GM10847 (cell line): ENCODE results near the gene C1orf159.

Source experiments
- POLR2A ChIP-seq: IDR thresholded peaks from 2 replicates; pipeline ENCODE4 v1.6.1; 2011; ENCODE audit not compliant: insufficient read length; ENCODE audit errors: extremely low read depth

The C1orf159 gene

DNA sequence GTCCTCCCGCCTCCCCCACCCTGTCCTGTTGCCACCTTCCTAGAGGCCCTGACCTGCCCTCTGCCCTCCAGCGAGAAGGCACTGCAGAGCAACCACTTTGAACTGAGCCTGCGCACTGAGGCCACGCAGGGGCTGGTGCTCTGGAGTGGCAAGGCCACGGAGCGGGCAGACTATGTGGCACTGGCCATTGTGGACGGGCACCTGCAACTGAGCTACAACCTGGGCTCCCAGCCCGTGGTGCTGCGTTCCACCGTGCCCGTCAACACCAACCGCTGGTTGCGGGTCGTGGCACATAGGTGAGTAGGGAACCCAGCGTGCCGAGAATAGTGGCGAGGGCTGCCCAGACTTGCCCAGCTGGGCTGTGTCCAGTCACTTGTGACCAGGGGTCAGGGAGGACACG, 62.2 kb downstream of the C1orf159 start:
- no peak for TF ChIP-seq POLR2A

DNA sequence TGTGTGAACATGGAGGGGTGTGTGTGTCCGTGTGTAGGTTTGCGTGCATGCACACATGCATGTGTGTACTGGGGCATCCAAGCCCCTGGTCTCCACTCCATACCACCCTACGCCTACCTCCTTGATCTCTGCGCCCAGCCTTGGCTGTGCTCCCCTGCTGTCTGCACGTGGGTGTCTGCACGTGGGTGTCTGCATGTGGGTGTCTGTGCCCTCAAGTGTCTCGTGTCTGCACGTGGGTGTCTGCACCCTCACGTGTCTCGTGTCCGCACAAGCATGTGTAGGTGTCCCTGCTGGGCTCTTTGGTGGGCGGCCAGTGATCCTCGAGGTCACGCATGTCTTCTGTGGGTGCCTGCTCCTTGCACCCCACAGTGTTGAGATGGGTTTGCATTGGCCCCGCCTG, 62.9 kb downstream of the C1orf159 start:
- no peak for TF ChIP-seq POLR2A

DNA sequence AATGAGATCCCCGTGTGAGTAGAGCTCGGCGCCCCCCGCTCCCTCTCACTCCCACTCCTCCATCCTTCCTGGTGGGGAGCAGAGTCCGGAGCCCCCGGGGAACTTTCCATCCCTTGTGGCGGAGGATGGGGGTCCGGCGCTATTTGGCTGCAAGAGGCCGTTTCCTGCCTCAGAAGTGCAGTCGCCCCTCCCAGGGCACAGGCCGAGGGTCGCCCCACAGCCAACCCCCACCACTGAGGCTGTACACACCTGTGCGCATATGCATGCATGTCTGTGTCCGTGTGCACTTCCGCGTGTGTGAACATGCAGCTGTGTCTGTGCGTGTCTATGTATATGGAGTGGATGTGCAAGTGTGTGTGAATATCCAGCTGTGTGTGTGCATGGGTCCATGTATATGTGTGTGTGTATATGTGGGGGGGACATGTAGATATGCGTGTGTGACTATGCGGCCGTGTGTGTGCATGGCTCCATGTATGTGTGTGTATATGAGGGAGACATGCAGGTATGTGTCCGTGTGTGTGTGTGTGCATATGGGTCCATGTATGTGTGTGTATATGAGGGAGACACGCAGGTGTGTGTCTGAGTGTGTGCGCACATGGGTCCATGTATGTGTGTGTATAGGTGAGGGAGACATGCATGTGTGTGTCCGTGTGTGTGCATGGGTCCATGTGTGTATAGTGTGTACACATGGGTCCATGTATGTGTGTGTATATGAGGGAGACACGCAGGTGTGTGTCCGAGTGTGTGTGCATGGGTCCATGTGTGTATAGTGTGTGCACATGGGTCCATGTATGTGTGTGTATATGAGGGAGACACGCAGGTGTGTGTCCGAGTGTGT, 63.7 kb downstream of the C1orf159 start:
- no peak for TF ChIP-seq POLR2A

DNA sequence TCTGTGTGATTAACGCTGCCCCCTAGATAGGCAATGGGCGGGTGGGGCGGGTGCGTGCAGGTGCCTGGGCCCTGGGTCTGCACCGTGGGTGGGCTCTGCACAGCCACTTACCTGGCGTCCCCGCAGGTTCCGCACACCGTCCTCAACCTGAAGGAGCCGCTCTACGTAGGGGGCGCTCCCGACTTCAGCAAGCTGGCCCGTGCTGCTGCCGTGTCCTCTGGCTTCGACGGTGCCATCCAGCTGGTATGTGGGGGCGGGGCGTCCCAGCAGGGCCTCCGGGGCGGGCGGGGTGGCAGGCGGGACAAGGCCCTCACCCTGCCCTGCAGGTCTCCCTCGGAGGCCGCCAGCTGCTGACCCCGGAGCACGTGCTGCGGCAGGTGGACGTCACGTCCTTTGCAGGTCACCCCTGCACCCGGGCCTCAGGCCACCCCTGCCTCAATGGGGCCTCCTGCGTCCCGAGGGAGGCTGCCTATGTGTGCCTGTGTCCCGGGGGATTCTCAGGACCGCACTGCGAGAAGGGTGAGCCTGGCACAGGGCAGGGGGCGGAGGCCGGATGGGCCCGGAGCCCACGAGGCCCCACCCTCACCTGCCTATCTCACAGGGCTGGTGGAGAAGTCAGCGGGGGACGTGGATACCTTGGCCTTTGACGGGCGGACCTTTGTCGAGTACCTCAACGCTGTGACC, 64.6 kb downstream of the C1orf159 start:
- no peak for TF ChIP-seq POLR2A

DNA sequence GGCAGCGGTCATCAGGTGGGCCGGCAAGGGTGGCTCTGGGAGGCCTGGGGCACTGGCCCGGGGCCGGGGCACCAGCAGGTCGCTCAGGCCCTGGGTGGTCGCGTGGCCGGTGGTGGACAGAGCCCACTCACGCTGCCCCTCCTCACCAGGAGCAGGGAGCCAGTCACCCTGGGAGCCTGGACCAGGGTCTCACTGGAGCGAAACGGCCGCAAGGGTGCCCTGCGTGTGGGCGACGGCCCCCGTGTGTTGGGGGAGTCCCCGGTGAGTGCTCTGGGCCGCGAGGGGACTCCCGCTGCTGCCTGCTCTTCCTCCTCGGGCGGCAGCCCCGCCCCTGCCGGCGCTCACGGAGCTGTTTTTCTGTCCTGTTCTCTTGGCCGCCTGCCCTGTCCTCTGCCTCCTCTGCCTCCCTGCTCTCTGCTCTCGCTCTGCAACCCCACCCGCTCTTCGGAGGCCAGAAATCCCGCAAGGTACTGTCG, 65.3 kb downstream of the C1orf159 start:
- no peak for TF ChIP-seq POLR2A

DNA sequence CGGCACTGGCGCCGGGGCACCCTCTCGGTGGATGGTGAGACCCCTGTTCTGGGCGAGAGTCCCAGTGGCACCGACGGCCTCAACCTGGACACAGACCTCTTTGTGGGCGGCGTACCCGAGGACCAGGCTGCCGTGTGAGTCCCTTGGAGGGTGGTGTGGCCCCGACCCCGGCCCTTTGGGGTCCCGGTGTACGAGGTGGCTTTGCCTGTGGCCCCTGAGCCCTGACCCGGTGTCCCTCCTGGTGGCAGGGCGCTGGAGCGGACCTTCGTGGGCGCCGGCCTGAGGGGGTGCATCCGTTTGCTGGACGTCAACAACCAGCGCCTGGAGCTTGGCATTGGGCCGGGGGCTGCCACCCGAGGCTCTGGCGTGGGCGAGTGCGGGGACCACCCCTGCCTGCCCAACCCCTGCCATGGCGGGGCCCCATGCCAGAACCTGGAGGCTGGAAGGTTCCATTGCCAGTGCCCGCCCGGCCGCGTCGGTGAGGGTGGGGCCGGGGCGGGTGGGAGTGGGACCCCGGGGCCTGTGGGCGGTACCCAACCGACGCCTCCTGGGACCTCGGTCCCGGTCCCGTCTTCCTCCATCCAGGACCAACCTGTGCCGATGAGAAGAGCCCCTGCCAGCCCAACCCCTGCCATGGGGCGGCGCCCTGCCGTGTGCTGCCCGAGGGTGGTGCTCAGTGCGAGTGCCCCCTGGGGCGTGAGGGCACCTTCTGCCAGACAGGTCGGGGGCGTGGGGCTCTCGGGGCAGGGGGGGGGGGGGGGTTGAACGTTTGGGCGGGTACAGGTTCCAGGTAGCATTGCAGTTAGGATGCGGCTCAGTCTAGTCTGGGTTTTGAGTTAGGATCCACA, 66.3 kb downstream of the C1orf159 start:
- no peak for TF ChIP-seq POLR2A

DNA sequence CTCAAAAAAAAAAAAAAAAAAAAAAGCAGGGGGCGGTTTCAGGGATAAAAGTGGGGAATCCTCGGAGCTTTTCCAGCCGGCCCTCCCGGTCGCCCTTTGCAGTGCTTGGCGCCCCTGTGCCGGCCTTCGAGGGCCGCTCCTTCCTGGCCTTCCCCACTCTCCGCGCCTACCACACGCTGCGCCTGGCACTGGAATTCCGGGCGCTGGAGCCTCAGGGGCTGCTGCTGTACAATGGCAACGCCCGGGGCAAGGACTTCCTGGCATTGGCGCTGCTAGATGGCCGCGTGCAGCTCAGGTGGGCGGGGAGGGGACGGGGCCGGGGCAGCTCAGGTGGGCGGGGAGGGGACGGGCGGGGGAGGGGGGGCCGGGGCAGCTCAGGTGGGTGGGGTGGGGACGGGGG, 67.1 kb downstream of the C1orf159 start:
- TF ChIP-seq POLR2A: no peak

DNA sequence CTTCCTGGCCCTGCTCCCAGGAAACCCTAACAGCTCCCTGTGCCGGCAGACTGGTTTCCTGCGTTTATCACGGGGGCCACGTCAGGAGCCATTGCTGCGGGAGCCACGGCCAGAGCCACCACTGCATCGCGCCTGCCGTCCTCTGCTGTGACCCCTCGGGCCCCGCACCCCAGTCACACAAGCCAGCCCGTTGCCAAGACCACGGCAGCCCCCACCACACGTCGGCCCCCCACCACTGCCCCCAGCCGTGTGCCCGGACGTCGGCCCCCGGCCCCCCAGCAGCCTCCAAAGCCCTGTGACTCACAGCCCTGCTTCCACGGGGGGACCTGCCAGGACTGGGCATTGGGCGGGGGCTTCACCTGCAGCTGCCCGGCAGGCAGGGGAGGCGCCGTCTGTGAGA, 67.9 kb downstream of the C1orf159 start:
- TF ChIP-seq POLR2A: no peak

DNA sequence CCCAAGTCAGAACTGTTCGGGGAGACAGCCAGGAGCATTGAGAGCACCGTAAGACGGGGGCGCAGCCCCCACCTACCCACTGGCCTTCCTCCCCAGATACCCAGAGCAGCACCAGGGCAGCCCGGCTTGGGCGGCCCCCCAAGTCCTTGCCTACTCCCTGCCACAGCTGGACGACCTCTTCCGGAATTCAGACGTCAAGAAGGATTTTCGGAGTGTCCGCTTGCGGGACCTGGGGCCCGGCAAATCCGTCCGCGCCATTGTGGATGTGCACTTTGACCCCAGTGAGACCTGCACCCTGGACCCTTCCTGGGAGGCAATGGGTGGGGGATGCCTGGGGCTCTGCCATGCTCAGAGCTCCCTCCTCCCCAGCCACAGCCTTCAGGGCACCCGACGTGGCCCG, 68.5 kb downstream of the C1orf159 start:
- no peak for TF ChIP-seq POLR2A

DNA sequence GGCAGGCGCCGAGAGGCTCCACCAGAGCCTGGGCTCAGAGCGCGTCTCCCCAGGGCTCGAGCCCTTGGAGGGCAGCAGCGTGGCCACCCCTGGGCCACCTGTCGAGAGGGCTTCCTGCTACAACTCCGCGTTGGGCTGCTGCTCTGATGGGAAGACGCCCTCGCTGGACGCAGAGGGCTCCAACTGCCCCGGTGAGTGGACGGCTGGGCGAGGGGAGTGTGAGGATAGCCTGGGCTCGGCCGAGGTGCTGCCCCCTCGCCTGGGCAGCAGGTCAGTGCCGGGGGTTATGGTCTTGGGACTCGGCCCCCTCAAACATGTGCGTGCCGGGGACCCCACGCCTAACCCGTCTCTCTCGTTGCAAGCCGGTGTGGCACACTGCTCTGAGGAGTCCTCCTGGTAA, 69.1 kb downstream of the C1orf159 start:
- no peak for TF ChIP-seq POLR2A

DNA sequence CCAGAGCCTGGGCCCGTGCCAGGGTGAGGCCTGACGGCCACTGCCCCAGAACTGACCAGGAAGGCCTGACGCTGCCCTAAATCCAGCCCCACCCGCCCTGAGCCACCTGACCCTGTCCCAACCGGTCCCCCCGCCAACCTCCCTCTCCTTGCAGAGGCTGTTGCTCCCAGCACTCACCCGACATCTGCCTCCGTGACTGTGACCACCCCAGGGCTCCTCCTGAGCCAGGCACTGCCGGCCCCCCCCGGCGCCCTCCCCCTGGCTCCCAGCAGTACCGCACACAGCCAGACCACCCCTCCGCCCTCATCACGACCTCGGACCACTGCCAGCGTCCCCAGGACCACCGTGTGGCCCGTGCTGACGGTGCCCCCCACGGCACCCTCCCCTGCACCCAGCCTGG, 69.6 kb downstream of the C1orf159 start:
- no peak for TF ChIP-seq POLR2A

DNA sequence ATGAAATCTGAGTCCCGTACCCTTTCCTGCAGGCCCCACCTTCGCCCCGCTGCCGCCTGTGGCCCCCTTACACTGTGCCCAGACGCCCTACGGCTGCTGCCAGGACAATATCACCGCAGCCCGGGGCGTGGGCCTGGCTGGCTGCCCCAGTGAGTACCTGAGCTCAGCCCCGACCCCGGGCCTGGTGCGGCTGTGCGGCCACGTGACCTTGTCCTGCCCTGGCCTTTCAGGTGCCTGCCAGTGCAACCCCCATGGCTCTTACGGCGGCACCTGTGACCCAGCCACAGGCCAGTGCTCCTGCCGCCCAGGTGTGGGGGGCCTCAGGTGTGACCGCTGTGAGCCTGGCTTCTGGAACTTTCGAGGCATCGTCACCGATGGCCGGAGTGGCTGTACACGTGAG, 70.8 kb downstream of the C1orf159 start:
- no peak for TF ChIP-seq POLR2A

DNA sequence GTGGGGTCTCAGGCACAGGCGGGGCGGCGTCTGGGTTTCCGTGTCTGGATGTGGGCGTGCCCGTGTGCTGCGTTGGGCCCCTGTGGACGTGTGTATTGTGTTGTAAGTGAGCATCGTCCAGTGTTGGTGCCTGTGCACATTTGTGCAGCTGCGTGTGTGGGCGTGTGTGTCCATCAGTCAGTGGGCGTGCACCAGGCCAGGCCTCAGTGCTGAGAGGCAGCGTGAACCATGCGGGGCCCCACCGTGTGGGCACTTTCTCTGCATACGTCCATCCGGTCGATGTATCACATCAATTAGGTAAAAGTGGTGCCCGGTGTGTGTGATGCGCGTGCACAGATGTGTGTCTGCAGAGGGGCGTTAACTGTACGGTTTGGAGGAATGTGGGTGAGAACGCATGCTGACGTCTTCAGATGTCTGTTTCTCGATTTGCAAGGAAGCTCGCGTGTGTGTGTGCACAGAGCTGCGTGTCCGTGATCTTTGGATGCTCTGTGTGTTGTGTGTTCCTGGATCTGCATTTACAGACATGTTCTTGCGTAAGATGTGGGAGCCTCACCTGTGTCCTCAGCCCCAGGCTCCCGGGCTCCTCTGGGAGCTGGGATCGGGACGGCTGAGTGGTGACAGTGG, 71.3 kb downstream of the C1orf159 start:
- no peak for TF ChIP-seq POLR2A

DNA sequence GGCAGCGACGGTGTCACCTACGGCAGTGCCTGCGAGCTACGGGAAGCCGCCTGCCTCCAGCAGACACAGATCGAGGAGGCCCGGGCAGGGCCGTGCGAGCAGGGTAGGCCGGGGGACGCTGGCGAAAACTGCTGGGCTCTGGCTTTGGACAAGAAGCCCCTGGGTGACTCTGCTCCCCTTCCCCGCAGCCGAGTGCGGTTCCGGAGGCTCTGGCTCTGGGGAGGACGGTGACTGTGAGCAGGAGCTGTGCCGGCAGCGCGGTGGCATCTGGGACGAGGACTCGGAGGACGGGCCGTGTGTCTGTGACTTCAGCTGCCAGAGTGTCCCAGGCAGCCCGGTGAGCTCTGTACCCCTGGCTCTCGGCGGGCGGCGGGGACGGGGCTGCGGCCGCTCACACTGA, 72.0 kb downstream of the C1orf159 start:
- TF ChIP-seq POLR2A: no peak

DNA sequence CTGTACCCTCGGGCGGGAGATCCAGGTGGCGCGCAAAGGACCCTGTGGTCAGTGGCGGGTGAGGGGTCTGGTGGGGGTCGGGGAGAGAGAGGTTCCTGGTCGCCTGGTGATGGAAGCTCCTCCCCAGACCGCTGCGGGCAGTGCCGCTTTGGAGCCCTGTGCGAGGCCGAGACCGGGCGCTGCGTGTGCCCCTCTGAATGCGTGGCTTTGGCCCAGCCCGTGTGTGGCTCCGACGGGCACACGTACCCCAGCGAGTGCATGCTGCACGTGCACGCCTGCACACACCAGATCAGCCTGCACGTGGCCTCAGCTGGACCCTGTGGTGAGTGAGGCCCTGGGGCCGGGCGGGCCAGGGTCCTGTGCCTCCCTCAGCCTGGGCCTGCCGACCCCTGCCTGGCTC, 72.5 kb downstream of the C1orf159 start:
- no peak for TF ChIP-seq POLR2A

DNA sequence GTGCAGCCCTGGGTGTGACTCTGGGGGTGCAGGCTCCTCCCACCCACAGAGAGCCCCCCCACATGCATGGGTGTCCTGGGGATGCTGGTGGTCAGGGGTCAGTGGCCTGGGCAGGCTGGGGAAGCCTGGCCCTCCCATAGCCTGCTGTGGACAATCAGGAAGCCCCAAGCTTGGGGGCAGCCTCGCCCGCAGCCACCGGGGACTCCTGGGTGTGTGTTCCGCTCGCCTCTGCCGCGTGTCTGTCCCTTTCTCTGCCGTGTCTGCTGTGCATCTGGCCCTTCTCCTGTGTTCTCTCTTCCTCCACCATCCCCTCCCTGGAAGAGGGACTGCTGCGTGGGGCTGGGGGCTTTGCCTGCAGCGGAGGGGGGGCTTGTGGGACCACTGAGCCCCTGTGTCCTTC, 73.1 kb downstream of the C1orf159 start:
- TF ChIP-seq POLR2A: no peak

DNA sequence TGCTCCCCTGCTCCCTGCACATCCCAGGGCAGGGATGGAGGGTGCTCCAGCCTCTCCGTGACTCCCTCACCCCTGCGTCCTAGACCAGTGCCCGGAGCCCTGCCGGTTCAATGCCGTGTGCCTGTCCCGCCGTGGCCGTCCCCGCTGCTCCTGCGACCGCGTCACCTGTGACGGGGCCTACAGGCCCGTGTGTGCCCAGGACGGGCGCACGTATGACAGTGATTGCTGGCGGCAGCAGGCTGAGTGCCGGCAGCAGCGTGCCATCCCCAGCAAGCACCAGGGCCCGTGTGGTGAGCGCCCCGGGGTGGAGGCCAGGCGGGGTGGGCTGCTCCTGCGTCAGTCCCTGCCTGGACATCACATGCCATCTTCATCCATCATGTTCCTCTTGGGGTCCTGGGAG, 74.0 kb downstream of the C1orf159 start:
- no peak for TF ChIP-seq POLR2A
